ENCODE measurements around the gene OR6C68.

The OR6C68 gene

GRCh38 chr12:55516391-55516790, 24.2 kb downstream of the OR6C68 start:
- no peak overlapping the region for H3K27ac ChIP-seq (ENCODE audit: low read length)

More at GRCh38 chr12:55516391-55516790, 24.2 kb downstream of the OR6C68 start:
- H3K9ac ChIP-seq (ENCODE audit: low read length): no peak overlapping the region
- H3K4me3 ChIP-seq (ENCODE audit: low read length): no peak overlapping the region
- H4K20me1 ChIP-seq (ENCODE audit: insufficient read depth, low read length): no peaks in the 10 kb centered on the region
- H3K27me3 ChIP-seq (ENCODE audit: low read depth, low read length): no peaks in the 10 kb centered on the region
- no peaks in the 10 kb centered on the region for H3K36me3 ChIP-seq (replicated peaks; ENCODE audit: low read depth, low read length)
- H3K9me3 ChIP-seq (ENCODE audit: insufficient read depth, low read length): no peaks in the 10 kb centered on the region
- TF ChIP-seq CTCF (IDR thresholded peaks at IDR 0.05; ENCODE audit: low read depth, low read length) (no peak), EZH2phosphoT487 (IDR thresholded peaks at IDR 0.05; ENCODE audit: low read depth) (no peak)
- no peaks in the 10 kb centered on the region for H3K79me2 ChIP-seq (ENCODE audit: low read length)
- H2AFZ ChIP-seq (ENCODE audit: low read depth, low read length): no peak overlapping the region
- H3K4me1 ChIP-seq (ENCODE audit: low read length): no peaks in the 10 kb centered on the region
- H3K4me2 ChIP-seq (ENCODE audit: low read length): no peak overlapping the region

All from OCI-LY3 (cell line).